OCI-LY7 (cell line): ENCODE results near the gene DDIT4.

Experiments
- EZH2phosphoT487 ChIP-seq: fragments of 200-600 bp; sonication (generic); IDR thresholded peaks from 2 replicates; pipeline ENCODE4 v1.6.1; 2018; ENCODE audit warnings: low read depth, borderline replicate concordance, mild to moderate bottlenecking, mixed run types, antibody characterized with exemption, low read length, moderate library complexity, mixed read lengths
- TF ChIP-seq, protein P1 (sequence below): fragments of 200-600 bp; sonication (generic); conservative IDR thresholded peaks from 2 replicates; pipeline ENCODE4 v1.5.1; 2014; ENCODE audit warnings: mild to moderate bottlenecking, antibody characterized with exemption, low read length, moderate library complexity, mixed read lengths

DNA sequence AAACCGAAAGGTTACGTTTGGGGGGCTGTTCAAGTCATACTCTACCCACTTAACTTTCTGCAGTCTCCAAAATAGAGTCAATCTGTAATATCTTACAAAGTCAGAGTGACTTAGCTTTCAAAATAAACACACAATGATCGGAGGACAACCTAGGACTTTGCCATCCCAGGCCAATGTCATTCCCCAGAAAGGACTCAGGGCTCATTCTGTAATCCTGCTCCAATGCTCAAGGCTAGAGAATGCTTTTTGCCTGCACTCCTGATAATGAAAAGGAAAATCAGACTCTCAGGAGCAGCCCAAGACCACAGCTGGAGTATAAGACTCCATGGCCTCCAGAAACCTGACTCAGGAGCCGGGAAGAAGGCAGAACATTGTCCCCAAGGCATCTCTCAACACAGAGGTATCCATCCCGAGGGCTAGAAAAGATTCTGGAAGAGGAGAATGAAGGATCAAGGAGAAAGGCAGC, 29.1 kb upstream of the DDIT4 start:
- TF ChIP-seq, protein P1, sequence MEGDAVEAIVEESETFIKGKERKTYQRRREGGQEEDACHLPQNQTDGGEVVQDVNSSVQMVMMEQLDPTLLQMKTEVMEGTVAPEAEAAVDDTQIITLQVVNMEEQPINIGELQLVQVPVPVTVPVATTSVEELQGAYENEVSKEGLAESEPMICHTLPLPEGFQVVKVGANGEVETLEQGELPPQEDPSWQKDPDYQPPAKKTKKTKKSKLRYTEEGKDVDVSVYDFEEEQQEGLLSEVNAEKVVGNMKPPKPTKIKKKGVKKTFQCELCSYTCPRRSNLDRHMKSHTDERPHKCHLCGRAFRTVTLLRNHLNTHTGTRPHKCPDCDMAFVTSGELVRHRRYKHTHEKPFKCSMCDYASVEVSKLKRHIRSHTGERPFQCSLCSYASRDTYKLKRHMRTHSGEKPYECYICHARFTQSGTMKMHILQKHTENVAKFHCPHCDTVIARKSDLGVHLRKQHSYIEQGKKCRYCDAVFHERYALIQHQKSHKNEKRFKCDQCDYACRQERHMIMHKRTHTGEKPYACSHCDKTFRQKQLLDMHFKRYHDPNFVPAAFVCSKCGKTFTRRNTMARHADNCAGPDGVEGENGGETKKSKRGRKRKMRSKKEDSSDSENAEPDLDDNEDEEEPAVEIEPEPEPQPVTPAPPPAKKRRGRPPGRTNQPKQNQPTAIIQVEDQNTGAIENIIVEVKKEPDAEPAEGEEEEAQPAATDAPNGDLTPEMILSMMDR, result no peak
- TF ChIP-seq EZH2phosphoT487, result no peak
